NCI-H2196 (cell line): Measurements from ENCODE around the gene FCF1.
A peak's percentile ranks its signal among the peaks of the same experiment; 100 is the strongest.
"Not testable (repeated sequence)": the region's sequence is repeated elsewhere in the genome, so short reads cannot be mapped to it uniquely, and the experiment has no call there.

Experiments
- DNase-seq: peaks from one replicate; lab custom pipeline; 2025; ENCODE audit not compliant: unreplicated experiment; lab: John Stamatoyannopoulos, UW

Gene FCF1

GRCh38 chr14:74698465-74698864, 14.5 kb upstream of the FCF1 start:
- no peak for DNase-seq

- DNase-seq: no peak
Observed at GRCh38 chr14:74702293-74702692, 10.7 kb upstream of the FCF1 start.

- no peak for DNase-seq
Observed at GRCh38 chr14:74703043-74703442, 9.9 kb upstream of the FCF1 start.

- DNase-seq: no peak
Observed at GRCh38 chr14:74704656-74705055, 8.3 kb upstream of the FCF1 start.

GRCh38 chr14:74705613-74706500, 7.1 kb upstream of the FCF1 start:
- no peak for DNase-seq

- DNase-seq: no peak
Observed at GRCh38 chr14:74710480-74710879, 2.5 kb upstream of the FCF1 start.

GRCh38 chr14:74711651-74712050, 1.3 kb upstream of the FCF1 start:
- no peak for DNase-seq

- no peak for DNase-seq
Observed at GRCh38 chr14:74713395-74713735, 421 bp downstream of the FCF1 start.

GRCh38 chr14:74720526-74720925, 7.6 kb downstream of the FCF1 start:
- DNase-seq: no peak

- no peak for DNase-seq
Observed at GRCh38 chr14:74723134-74723533, 10.2 kb downstream of the FCF1 start.

GRCh38 chr14:74732387-74732786, 19.4 kb downstream of the FCF1 start:
- no peak for DNase-seq

GRCh38 chr14:74733221-74733620, 20.3 kb downstream of the FCF1 start:
- DNase-seq: no peak

GRCh38 chr14:74735125-74735524, 22.2 kb downstream of the FCF1 start:
- no peak for DNase-seq

GRCh38 chr14:74737753-74738325, 24.9 kb downstream of the FCF1 start:
- DNase-seq: no peak

- no peak for DNase-seq
Observed at GRCh38 chr14:74739293-74740030, 26.5 kb downstream of the FCF1 start.

GRCh38 chr14:74747237-74747636, 34.3 kb downstream of the FCF1 start:
- no peak for DNase-seq

- no peak for DNase-seq
Observed at GRCh38 chr14:74754157-74754556, 41.2 kb downstream of the FCF1 start.

GRCh38 chr14:74754899-74755298, 42.0 kb downstream of the FCF1 start:
- no peak for DNase-seq

GRCh38 chr14:74756326-74756725, 43.4 kb downstream of the FCF1 start:
- no peak for DNase-seq

- DNase-seq: not testable (repeated sequence)
Observed at GRCh38 chr14:74758505-74758904, 45.6 kb downstream of the FCF1 start.

- peak; percentile 96 for DNase-seq
Observed at GRCh38 chr14:74762917-74763802, 50.2 kb downstream of the FCF1 start, which contains the start of gene YLPM1. YLPM1 (plus strand) TSS chr14:74763316; CDS start chr14:74763490, 174 bp downstream.
